Kidney (tissue), 14 donors: Measurements from ENCODE around the gene USP22. TPM values are rescaled to one million over a fixed set of nuclear protein-coding genes. Genes with fewer than 3 reads are reported as not detected.

ENCODE experiments used
- DNase-seq, 5 donors: peaks; one replicate each; pipeline ENCODE4 v3.0.0-alpha.2; 2013 to 2020
- FAIRE-seq: peaks from 2 replicates; lab custom pipeline; 2012; peaks lifted over from hg19 to GRCh38; lab: Jason Lieb, UNC
- H3K27ac ChIP-seq, 2 donors: one replicate each; pipeline ENCODE4 v1.7.0; 2013; ENCODE audit warnings: low read depth in 2 of 2, low read length in 2 of 2, inconsistent platforms in 1 of 2
- H3K27me3 ChIP-seq: one replicate; pipeline ENCODE4 v1.7.1; 2013; ENCODE audit warnings: low read length, inconsistent platforms; ENCODE audit not compliant: control insufficient read depth, insufficient read depth
- H3K36me3 ChIP-seq, 3 donors: one replicate each; pipeline versions ENCODE4 v1.7.0 to v1.7.1; 2013; ENCODE audit warnings: low read length in 3 of 3, control low read depth in 1 of 3, inconsistent platforms in 1 of 3; ENCODE audit not compliant: insufficient read depth in 3 of 3, control insufficient read depth in 2 of 3
- H3K4me1 ChIP-seq, 3 donors: one replicate each; pipeline versions ENCODE4 v1.7.0 to v1.7.1; 2013; ENCODE audit warnings: low read length in 3 of 3, inconsistent platforms in 1 of 3, low read depth in 1 of 3; ENCODE audit not compliant: control insufficient read depth in 2 of 3, insufficient read depth in 2 of 3
- H3K4me3 ChIP-seq, 3 donors: one replicate each; pipeline versions ENCODE4 v1.7.0 to v1.8.1; 2013; ENCODE audit warnings: low read length in 3 of 3, control low read depth in 1 of 3, inconsistent platforms in 1 of 3
- H3K9ac ChIP-seq, 3 donors: one replicate each; pipeline versions ENCODE4 v1.7.0 to v1.7.1; 2013; ENCODE audit warnings: low read length in 3 of 3, control low read depth in 1 of 3, inconsistent platforms in 1 of 3
- H3K9me3 ChIP-seq, 3 donors: one replicate each; pipeline versions ENCODE4 v1.7.0 to v1.7.1; 2013; ENCODE audit warnings: low read length in 3 of 3, control low read depth in 1 of 3, inconsistent platforms in 1 of 3; ENCODE audit not compliant: control insufficient read depth in 2 of 3, insufficient read depth in 1 of 3
- intact Hi-C: fragments of 100-400 bp; cut with DNase I; formaldehyde crosslinking; loops from one replicate; pipeline ENCODE4 v1.11.1; 2022
- polyA plus RNA-seq: library from polyadenylated mRNA; stranded (reverse); fragments of 350-450 nt; fragmentation: Illumina TruSeq; extraction: RNeasy Lipid Tissue Mini Kit (QIAGEN cat#74804); gene quantifications from one replicate; pipeline ENCODE4 v1.2.3, GENCODE V29; 2014; ENCODE audit warnings: low read depth, low replicate concordance; ENCODE audit not compliant: insufficient read depth
- total RNA-seq: library from RNA; stranded (reverse); fragmentation: NEBNext Ultra II Directional; extraction: Animal tissue kit (Norgen Biotek cat#: 25700); gene quantifications from one replicate; pipeline ENCODE4 v1.2.1, GENCODE V29; 2021
- TF ChIP-seq, protein P1 (sequence below): IDR thresholded peaks from 3 replicates; pipeline ENCODE4 v1.5.1; 2012; ENCODE audit warnings: mild to moderate bottlenecking, moderate library complexity, borderline replicate concordance; ENCODE audit not compliant: insufficient read depth; ENCODE audit errors: extremely low read depth
- donor health status: control.
- donor health status: control.
- donor health status: control.
- donor health status: control.
- donor health status: control.
- donor health status: DM: yes; HTN: yes; CAD: no.
- donor health status: Normal renal cell carcinoma (clear cell type).

The USP22 gene
- total and polyA plus RNA-seq, 2 donors from 2014 or later: 47.8 to 176 TPM

DNA sequence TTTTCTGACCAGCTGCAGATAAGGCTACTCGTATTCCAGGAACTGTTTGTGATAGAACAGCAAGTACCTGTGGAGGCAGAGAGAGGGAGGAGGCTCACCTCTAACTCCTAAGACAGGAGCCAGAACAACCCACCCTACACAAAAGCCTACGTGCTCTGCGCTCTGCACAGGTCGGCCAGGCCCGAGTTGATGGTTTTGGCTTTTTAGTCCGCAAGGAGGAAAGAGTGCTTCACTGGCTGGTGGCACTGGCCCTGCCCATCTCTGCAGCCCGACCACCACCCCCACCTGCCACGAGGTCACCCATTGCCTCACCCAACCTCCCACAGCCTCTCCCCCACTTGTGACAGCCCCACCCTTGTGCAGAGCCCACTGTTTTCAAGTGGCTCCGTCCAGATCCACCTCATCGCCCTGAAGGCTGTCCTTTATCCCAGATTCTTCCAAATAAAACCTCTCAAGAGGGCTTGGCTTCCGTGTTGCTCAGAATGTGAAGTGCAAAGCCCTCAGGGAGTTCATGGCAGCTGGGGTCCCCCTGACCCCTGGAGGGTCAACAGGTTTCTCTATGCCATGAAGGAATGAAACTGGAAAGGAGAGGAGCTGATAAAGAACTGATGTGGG, 39.7 kb downstream of the USP22 start:
- H3K27ac ChIP-seq: no peak overlapping the region
- peak in 2 of 5 donors; percentile 39 to 50 for DNase-seq
- TF ChIP-seq, protein P1, sequence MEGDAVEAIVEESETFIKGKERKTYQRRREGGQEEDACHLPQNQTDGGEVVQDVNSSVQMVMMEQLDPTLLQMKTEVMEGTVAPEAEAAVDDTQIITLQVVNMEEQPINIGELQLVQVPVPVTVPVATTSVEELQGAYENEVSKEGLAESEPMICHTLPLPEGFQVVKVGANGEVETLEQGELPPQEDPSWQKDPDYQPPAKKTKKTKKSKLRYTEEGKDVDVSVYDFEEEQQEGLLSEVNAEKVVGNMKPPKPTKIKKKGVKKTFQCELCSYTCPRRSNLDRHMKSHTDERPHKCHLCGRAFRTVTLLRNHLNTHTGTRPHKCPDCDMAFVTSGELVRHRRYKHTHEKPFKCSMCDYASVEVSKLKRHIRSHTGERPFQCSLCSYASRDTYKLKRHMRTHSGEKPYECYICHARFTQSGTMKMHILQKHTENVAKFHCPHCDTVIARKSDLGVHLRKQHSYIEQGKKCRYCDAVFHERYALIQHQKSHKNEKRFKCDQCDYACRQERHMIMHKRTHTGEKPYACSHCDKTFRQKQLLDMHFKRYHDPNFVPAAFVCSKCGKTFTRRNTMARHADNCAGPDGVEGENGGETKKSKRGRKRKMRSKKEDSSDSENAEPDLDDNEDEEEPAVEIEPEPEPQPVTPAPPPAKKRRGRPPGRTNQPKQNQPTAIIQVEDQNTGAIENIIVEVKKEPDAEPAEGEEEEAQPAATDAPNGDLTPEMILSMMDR: no peak
- H3K27me3 ChIP-seq: no peaks in the 10 kb centered on the region
- no peak overlapping the region for H3K4me3 ChIP-seq
- peaks cover 14 to 60% (median 55%) of the 10 kb centered on the region in 3 donors for H3K36me3 ChIP-seq
- intact Hi-C loops: no loop called here
- H3K9ac ChIP-seq: no peak overlapping the region
- H3K9me3 ChIP-seq: no peaks in the 10 kb centered on the region
- H3K4me1 ChIP-seq: peaks cover 0 to 13% (median 0%) of the 10 kb centered on the region in 3 donors
- no peak for FAIRE-seq

DNA sequence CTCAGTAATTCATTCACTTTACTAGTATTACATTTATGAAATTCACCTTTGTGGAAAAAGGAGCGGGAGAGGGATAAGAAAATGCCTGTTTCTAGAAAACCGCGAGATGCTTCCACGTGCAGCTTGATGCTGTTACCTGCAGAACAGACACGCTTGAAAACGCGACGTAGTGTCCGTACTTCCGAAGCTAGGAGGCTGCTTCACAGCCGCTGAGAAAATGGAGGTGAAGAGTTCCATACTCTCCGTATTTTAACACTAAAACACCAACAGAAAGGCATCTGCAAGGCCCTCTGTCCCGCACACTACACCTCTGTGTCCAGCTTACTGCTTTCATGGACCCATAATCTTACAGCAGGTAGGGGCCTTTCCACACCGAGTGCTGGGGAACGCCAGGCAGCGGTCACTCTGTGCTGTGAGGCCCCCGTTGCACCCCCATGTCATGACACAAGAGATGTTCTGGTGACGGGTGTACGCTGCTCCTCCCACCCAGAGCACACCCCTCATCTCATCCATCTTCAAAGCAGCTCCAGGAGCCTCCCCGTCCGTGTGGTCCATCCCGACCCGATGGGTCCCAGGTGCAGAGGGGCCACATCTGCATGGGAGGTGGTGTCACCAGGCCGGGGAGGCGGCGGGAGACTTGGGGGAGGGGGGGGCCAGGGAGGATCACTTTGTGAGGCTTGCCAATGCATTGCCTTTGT, 40.4 kb downstream of the USP22 start:
- Histone ChIP-seq H3K36me3 (peaks cover 12 to 55% (median 49%) of the 10 kb centered on the region in 3 donors), H3K4me3 (no peak overlapping the region), H3K27ac (no peak overlapping the region), H3K27me3 (no peaks in the 10 kb centered on the region), H3K4me1 (peaks cover 0 to 13% (median 0%) of the 10 kb centered on the region in 3 donors), H3K9me3 (no peaks in the 10 kb centered on the region), H3K9ac (no peak overlapping the region)
- intact Hi-C loops: no loop called here
- DNase-seq (peak in 2 of 5 donors; percentile 32 to 50), FAIRE-seq (no peak)
- TF ChIP-seq, protein P1: no peak

DNA sequence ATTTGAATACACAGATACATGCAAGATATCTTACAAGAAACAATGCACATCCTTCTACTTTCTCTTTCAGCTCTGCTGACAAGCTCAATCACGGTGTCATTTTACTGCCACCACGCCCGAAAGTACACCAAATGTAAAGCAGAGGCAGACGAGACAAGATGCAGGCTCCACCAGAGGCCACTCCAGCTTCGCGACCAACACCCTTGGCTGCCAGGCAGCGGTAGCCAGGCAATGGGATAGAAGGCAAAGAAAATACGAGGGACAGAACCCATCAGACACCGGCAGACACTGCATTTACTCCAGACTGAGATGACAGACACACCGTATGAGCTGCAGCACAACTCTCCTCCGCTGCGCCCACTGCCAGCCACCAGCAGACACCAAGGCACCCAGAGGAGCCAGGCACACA, 41.0 kb downstream of the USP22 start:
- Histone ChIP-seq H3K4me1 (peaks cover 0 to 13% (median 0%) of the 10 kb centered on the region in 3 donors), H3K36me3 (peaks cover 7 to 48% (median 42%) of the 10 kb centered on the region in 3 donors), H3K9ac (no peak overlapping the region), H3K4me3 (no peak overlapping the region), H3K9me3 (no peaks in the 10 kb centered on the region), H3K27me3 (no peaks in the 10 kb centered on the region), H3K27ac (no peak overlapping the region)
- intact Hi-C loops: no loop called here
- FAIRE-seq (no peak), DNase-seq (peak in 2 of 5 donors; percentile 36 to 62)
- TF ChIP-seq, protein P1: no peak
